GM18498 (cell line): Measurements from ENCODE around the gene ZCCHC3.

Source experiments
- ATAC-seq: cut with Tn5 transposase; IDR thresholded peaks from one replicate; pipeline ENCODE4 v1.9.1; 2021; ENCODE audit warnings: mild to moderate bottlenecking, moderate library complexity; ENCODE audit not compliant: unreplicated experiment

Gene ZCCHC3

GRCh38 chr20:278607-279571 lies 18.5 kb upstream of the ZCCHC3 start:
- no peak for ATAC-seq

- no peak for ATAC-seq
Measured at GRCh38 chr20:284172-284571, 13.2 kb upstream of the ZCCHC3 start.

GRCh38 chr20:286508-286907 lies 10.9 kb upstream of the ZCCHC3 start:
- no peak for ATAC-seq

- no peak for ATAC-seq
Measured at GRCh38 chr20:288956-289692, 8.2 kb upstream of the ZCCHC3 start.

GRCh38 chr20:289693-290083 lies 7.7 kb upstream of the ZCCHC3 start:
- ATAC-seq: no peak

GRCh38 chr20:290084-290831 lies 7.1 kb upstream of the ZCCHC3 start, which contains the start of gene C20orf96:
TSS of gene C20orf96 (minus strand) at chr20:290750. CDS start at chr20:290610, 140 bp downstream.
- ATAC-seq: peak; percentile 90

- no peak for ATAC-seq
Measured at GRCh38 chr20:294602-295001, 2.8 kb upstream of the ZCCHC3 start.

GRCh38 chr20:295804-296203 lies 1.6 kb upstream of the ZCCHC3 start:
- no peak for ATAC-seq

GRCh38 chr20:297925-298775 lies 780 bp downstream of the ZCCHC3 start:
- peak; percentile 25 for ATAC-seq

- no peak for ATAC-seq
Measured at GRCh38 chr20:298776-299391, 1.5 kb downstream of the ZCCHC3 start.

- ATAC-seq: no peak
Measured at GRCh38 chr20:300345-300990, 3.1 kb downstream of the ZCCHC3 start.

- no peak for ATAC-seq
Measured at GRCh38 chr20:301886-302848, 4.8 kb downstream of the ZCCHC3 start.

- no peak for ATAC-seq
Measured at GRCh38 chr20:305745-306144, 8.4 kb downstream of the ZCCHC3 start.

GRCh38 chr20:308427-309038 lies 11.2 kb downstream of the ZCCHC3 start:
- ATAC-seq: no peak

GRCh38 chr20:309306-309840 lies 12.0 kb downstream of the ZCCHC3 start:
- ATAC-seq: no peak

- ATAC-seq: peak; percentile 99
Measured at GRCh38 chr20:309841-310644, 12.7 kb downstream of the ZCCHC3 start.

GRCh38 chr20:310645-311044 lies 13.3 kb downstream of the ZCCHC3 start:
- no peak for ATAC-seq
